NB4 (cell line): ENCODE results near the gene NODAL.

Source experiments
- CTCF ChIP-seq: IDR thresholded peaks from one replicate; pipeline ENCODE4 v1.5.1; 2012; ENCODE audit warnings: low read depth, low read length
- MAX ChIP-seq: IDR thresholded peaks from 2 replicates; pipeline ENCODE4 v1.6.1; 2011; ENCODE audit warnings: low read depth, low read length
- MYC ChIP-seq: IDR thresholded peaks from 2 replicates; pipeline ENCODE4 v1.6.1; 2011; ENCODE audit warnings: low read depth, low read length
- POLR2A ChIP-seq: IDR thresholded peaks from 2 replicates; pipeline ENCODE4 v1.6.1; 2011; ENCODE audit warnings: mild to moderate bottlenecking; ENCODE audit not compliant: insufficient read length; ENCODE audit errors: extremely low read depth

GRCh38 chr10:70465832-70466231 is 24.4 kb upstream of the NODAL start:
- TF ChIP-seq CTCF (no peak), POLR2A (no peak), MYC (no peak), MAX (no peak)
